ENCODE results near the gene NRAP. TPM values are rescaled to one million over a fixed set of nuclear protein-coding genes. Genes with fewer than 3 reads are reported as not detected.

NRAP gene
- total RNA-seq, 1 experiment from 2014 or later, result not detected

- Histone ChIP-seq H3K4me3 (ENCODE audit: low read depth in 2 of 2, low read length in 2 of 2) (no peak overlapping the region), H3K36me3 (ENCODE audit: control insufficient read depth, insufficient read depth, low read length) (no peaks in the 10 kb centered on the region), H3K27me3 (ENCODE audit: control insufficient read depth, insufficient read depth, low read length) (peaks cover 60% of the 10 kb centered on the region), H3K27ac (ENCODE audit: low read length) (no peak overlapping the region), H3K4me1 (ENCODE audit: control insufficient read depth, insufficient read depth, low read length) (no peaks in the 10 kb centered on the region), H3K9me3 (ENCODE audit: control insufficient read depth, insufficient read depth, low read depth, low read length) (no peaks in the 10 kb centered on the region)
- TF ChIP-seq, protein P1, sequence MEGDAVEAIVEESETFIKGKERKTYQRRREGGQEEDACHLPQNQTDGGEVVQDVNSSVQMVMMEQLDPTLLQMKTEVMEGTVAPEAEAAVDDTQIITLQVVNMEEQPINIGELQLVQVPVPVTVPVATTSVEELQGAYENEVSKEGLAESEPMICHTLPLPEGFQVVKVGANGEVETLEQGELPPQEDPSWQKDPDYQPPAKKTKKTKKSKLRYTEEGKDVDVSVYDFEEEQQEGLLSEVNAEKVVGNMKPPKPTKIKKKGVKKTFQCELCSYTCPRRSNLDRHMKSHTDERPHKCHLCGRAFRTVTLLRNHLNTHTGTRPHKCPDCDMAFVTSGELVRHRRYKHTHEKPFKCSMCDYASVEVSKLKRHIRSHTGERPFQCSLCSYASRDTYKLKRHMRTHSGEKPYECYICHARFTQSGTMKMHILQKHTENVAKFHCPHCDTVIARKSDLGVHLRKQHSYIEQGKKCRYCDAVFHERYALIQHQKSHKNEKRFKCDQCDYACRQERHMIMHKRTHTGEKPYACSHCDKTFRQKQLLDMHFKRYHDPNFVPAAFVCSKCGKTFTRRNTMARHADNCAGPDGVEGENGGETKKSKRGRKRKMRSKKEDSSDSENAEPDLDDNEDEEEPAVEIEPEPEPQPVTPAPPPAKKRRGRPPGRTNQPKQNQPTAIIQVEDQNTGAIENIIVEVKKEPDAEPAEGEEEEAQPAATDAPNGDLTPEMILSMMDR (IDR thresholded peaks at IDR 0.05), result no peak
- no peak for TF ChIP-seq TCF7L2 (IDR thresholded peaks at IDR 0.05; ENCODE audit: low read depth, low read length)
- no peak for TF ChIP-seq REST (IDR thresholded peaks at IDR 0.05; ENCODE audit: insufficient read depth in 1 of 2, low read depth in 2 of 2, low read length in 1 of 2)
- no peak for TF ChIP-seq SIN3A (IDR thresholded peaks at IDR 0.05; ENCODE audit: borderline replicate concordance, insufficient read depth, low read depth, low read length)
- TF ChIP-seq POLR2AphosphoS5 (IDR thresholded peaks at IDR 0.05; ENCODE audit: low read depth, low read length), result no peak
- ATAC-seq, result no peak
- intact Hi-C loops (cut with micrococcal nuclease; ENCODE audit: unreplicated experiment) (no loop called here), in situ Hi-C loops (cut with HindIII; ENCODE audit: low pct_unique_long_range_greater_than_20kb, low sequenced_read_pairs) (no loop called here)
- BruUV-seq (replicated peaks), result no TSS peak
- POLR2A ChIA-PET, result no interaction called here
- no peak for DNase-seq (ENCODE audit: low read depth, low spot score)
- CTCF ChIA-PET, result no interaction called here
Measured at GRCh38 chr10:113620511-113620910, 43.3 kb downstream of the NRAP start.

DNA sequence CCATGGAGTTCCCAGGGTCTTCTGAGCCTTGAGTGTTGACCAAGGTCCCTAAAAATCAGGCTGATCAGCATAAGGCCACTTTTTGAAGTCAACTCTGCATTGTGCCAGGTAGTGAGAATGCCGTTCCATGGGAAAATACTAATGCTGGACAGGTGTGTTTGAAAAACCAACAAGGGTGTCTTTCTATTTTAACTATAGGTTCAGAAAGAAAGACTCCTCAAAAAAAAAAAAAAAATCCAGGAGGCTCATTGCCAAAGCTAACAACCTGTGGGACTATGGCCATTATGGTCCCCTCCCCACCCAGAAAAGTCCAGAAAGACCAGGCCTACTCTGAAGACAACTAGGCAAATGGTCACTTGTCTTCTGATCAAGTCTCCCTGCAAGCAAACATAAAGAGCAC is 44.4 kb downstream of the NRAP start:
- in situ Hi-C loops (cut with HindIII; ENCODE audit: low pct_unique_long_range_greater_than_20kb, low sequenced_read_pairs), result no loop called here
- TF ChIP-seq, protein P1 (IDR thresholded peaks at IDR 0.05), result no peak
- TF ChIP-seq POLR2AphosphoS5 (IDR thresholded peaks at IDR 0.05; ENCODE audit: low read depth, low read length), result no peak
- BruUV-seq (replicated peaks), result no TSS peak
- no peak overlapping the region for H3K4me3 ChIP-seq (ENCODE audit: low read depth in 2 of 2, low read length in 2 of 2)
- ATAC-seq (no peak), DNase-seq (ENCODE audit: low read depth, low spot score) (no peak)
- ChIA-PET POLR2A (no interaction called here), CTCF (no interaction called here)
- intact Hi-C loops (cut with micrococcal nuclease; ENCODE audit: unreplicated experiment), result no loop called here
- H3K9me3 ChIP-seq (ENCODE audit: control insufficient read depth, insufficient read depth, low read depth, low read length), result no peaks in the 10 kb centered on the region
- no peaks in the 10 kb centered on the region for H3K4me1 ChIP-seq (ENCODE audit: control insufficient read depth, insufficient read depth, low read length)
- peaks cover 61% of the 10 kb centered on the region for H3K27me3 ChIP-seq (ENCODE audit: control insufficient read depth, insufficient read depth, low read length)
- H3K27ac ChIP-seq (ENCODE audit: low read length), result no peak overlapping the region
- H3K36me3 ChIP-seq (ENCODE audit: control insufficient read depth, insufficient read depth, low read length), result no peaks in the 10 kb centered on the region

DNA sequence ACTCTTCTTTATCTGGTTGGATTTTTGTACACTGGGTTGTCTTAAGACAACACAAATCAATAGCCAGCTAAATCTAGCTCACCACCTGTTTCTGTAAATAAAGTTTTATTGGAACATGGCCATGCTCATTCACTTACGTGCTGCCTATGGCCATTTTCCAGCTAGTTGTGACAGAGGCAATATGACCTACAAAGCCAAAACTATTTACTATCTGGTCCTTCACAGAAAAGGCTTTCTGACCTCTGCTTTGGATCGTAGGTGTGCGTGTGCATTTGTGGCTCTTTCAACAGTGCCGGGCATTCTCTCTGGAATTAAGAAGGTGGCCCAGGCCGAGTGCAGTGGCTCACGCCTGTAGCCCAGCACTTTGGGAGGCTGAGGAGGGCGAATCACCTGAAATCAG is 45.5 kb downstream of the NRAP start:
- ChIA-PET CTCF (no interaction called here), POLR2A (no interaction called here)
- ATAC-seq (no peak), DNase-seq (ENCODE audit: low read depth, low spot score) (no peak)
- H3K27me3 ChIP-seq (ENCODE audit: control insufficient read depth, insufficient read depth, low read length), result peaks cover 51% of the 10 kb centered on the region
- no peaks in the 10 kb centered on the region for H3K4me1 ChIP-seq (ENCODE audit: control insufficient read depth, insufficient read depth, low read length)
- in situ Hi-C loops (cut with HindIII; ENCODE audit: low pct_unique_long_range_greater_than_20kb, low sequenced_read_pairs), result no loop called here
- H3K4me3 ChIP-seq (ENCODE audit: low read depth in 2 of 2, low read length in 2 of 2), result no peak overlapping the region
- H3K36me3 ChIP-seq (ENCODE audit: control insufficient read depth, insufficient read depth, low read length), result no peaks in the 10 kb centered on the region
- H3K27ac ChIP-seq (ENCODE audit: low read length), result no peak overlapping the region
- H3K9me3 ChIP-seq (ENCODE audit: control insufficient read depth, insufficient read depth, low read depth, low read length), result no peaks in the 10 kb centered on the region
- BruUV-seq (replicated peaks), result no TSS peak
- intact Hi-C loops (cut with micrococcal nuclease; ENCODE audit: unreplicated experiment), result no loop called here
- no peak for TF ChIP-seq TCF7L2 (IDR thresholded peaks at IDR 0.05; ENCODE audit: low read depth, low read length)
- TF ChIP-seq REST (IDR thresholded peaks at IDR 0.05; ENCODE audit: insufficient read depth in 1 of 2, low read depth in 2 of 2, low read length in 1 of 2), result no peak
- TF ChIP-seq, protein P1 (IDR thresholded peaks at IDR 0.05), result no peak
- no peak for TF ChIP-seq POLR2AphosphoS5 (IDR thresholded peaks at IDR 0.05; ENCODE audit: low read depth, low read length)
- TF ChIP-seq SIN3A (IDR thresholded peaks at IDR 0.05; ENCODE audit: borderline replicate concordance, insufficient read depth, low read depth, low read length), result no peak

All from Panc1 (cell line).